ENCODE results near the gene TRRAP.

Gene TRRAP

DNA sequence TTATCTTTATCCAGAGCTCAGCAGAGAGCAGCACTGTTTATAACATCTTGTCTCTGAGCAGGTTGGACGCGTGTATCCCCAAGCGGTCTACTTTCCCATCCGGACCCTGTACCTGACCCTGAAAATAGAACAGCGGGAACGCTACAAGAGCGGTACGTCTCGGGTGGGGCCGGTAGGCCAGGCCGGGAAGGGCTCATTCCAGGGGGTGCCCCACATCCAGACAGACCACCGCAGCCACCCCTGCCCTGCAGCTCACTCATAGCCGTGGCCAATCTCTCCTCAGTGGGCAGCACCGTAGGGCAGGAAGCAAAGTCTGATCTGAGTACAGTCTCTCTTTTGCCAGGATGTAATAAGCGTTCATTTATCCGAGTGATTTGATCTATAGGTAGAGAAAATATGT lies 113.7 kb downstream of the TRRAP start:
- TF ChIP-seq, protein P1, sequence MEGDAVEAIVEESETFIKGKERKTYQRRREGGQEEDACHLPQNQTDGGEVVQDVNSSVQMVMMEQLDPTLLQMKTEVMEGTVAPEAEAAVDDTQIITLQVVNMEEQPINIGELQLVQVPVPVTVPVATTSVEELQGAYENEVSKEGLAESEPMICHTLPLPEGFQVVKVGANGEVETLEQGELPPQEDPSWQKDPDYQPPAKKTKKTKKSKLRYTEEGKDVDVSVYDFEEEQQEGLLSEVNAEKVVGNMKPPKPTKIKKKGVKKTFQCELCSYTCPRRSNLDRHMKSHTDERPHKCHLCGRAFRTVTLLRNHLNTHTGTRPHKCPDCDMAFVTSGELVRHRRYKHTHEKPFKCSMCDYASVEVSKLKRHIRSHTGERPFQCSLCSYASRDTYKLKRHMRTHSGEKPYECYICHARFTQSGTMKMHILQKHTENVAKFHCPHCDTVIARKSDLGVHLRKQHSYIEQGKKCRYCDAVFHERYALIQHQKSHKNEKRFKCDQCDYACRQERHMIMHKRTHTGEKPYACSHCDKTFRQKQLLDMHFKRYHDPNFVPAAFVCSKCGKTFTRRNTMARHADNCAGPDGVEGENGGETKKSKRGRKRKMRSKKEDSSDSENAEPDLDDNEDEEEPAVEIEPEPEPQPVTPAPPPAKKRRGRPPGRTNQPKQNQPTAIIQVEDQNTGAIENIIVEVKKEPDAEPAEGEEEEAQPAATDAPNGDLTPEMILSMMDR (conservative IDR thresholded peaks at IDR 0.05; ENCODE audit: low read length): no peak
- H3K4me3 ChIP-seq (ENCODE audit: low read length): no peak overlapping the region
- no peak for DNase-seq (ENCODE audit: low read depth)

- DNase-seq (ENCODE audit: low read depth): no peak
- no peak overlapping the region for H3K4me3 ChIP-seq (ENCODE audit: low read length)
- TF ChIP-seq, protein P1 (conservative IDR thresholded peaks at IDR 0.05; ENCODE audit: low read length): no peak; the same call in 1 of the 2 replicates
These were observed 114.9 kb downstream of the TRRAP start for GRCh38 chr7:98993024-98993897.

DNA sequence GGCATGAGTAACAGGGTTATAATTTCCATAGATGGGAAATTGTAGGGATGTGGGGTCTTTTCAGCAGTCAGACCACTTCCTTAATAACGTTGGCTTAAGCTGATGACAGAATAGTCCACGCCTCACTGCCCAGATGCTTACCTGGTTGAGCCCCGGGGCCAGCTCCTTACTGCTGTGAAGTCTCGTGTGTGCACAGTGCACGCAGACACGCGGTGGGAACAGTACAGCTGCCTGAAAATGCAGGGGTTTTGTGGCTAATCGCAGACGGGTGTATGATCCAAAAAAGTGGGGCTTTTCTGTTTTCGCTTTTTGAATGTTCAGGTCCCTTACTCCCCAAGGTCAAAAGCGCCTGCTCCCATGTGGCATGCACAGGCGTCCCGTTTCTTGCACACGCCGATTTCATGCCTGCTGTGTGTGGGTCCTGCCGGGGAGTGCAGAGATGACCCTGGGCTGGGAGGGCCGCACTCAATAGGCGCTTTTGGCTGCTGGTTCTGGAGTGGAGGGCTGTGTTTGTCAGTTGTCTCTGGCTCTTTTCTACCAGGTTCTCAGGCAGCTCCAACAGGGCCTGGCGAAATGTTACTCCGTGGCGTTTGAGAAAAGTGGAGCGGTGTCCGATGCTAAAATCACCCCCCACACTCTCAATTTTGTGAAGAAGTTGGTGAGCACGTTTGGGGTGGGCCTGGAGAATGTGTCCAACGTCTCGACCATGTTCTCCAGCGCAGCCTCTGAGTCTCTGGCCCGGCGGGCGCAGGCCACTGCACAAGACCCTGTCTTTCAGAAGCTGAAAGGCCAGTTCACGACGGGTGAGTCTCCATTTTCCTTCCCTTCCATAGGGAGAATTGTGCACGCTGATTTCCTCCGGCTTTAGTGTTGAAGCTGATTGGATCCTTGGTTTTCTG lies 116.0 kb downstream of the TRRAP start:
- TF ChIP-seq, protein P1 (conservative IDR thresholded peaks at IDR 0.05; ENCODE audit: low read length): no peak
- no peak for DNase-seq (ENCODE audit: low read depth)
- H3K4me3 ChIP-seq (ENCODE audit: low read length): no peak overlapping the region

GRCh38 chr7:98995111-98995510 lies 116.8 kb downstream of the TRRAP start:
- TF ChIP-seq, protein P1 (conservative IDR thresholded peaks at IDR 0.05; ENCODE audit: low read length): no peak
- no peak for DNase-seq (ENCODE audit: low read depth)
- H3K4me3 ChIP-seq (ENCODE audit: low read length): no peak overlapping the region

DNA sequence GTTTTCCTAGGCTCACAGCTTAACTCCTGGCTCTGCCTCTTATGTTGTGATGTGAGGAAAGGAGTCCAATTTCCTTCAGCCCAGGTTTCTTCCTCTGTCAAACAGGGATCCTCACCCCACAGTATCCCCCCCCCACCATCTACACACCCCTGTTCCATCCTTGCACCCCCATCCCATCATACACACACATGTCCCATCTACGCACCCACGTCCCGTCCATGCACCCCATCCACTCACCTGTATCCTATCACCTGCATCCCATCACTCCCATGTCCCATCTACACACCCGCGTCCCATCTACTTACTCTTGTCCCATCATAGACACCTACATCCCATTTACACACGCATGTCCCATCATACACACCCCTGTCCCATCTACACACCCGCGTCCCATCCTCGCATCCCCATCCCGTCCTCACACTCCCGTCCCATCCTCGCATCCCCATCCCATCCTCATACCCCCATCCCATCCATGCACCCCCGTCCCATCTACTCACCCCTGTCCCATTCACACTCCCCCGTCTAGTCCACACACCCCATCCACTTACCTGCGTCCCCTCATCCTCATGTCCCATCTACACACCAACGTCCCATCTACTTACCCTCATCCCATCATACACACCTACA lies 117.3 kb downstream of the TRRAP start:
- DNase-seq (ENCODE audit: low read depth): no peak
- TF ChIP-seq, protein P1 (conservative IDR thresholded peaks at IDR 0.05; ENCODE audit: low read length): no peak
- H3K4me3 ChIP-seq (ENCODE audit: low read length): no peak overlapping the region

- TF ChIP-seq, protein P1 (conservative IDR thresholded peaks at IDR 0.05; ENCODE audit: low read length): no peak
- no peak for DNase-seq (ENCODE audit: low read depth)
- H3K4me3 ChIP-seq (ENCODE audit: low read length): no peak overlapping the region
These were observed 117.8 kb downstream of the TRRAP start for GRCh38 chr7:98996150-98996552.
